Tibial artery (tissue), 4 donors: ENCODE results near the gene CMYA5.

ENCODE experiments used
- DNase-seq, 2 donors: peaks; one replicate each; pipeline ENCODE4 v3.0.0-alpha.2; 2019
- H3K27ac ChIP-seq, 2 donors: fragments of 200-600 bp; sonication (generic) in 1 of 2; 1 replicate in 1 of 2; 2 replicates in 1 of 2; pipeline ENCODE4 v1.5.1; 2018 to 2019; ENCODE audit warnings: mild to moderate bottlenecking in 1 of 2
- H3K27me3 ChIP-seq, 2 donors: fragments of 200-600 bp; sonication (generic) in 1 of 2; one replicate each; pipeline versions ENCODE4 v1.5.1 to v1.6.0; 2016 to 2019
- H3K36me3 ChIP-seq, 3 donors: fragments of 200-600 bp; sonication (generic) in 2 of 3; one replicate each; pipeline ENCODE4 v1.5.1; 2016 to 2019; ENCODE audit warnings: mild to moderate bottlenecking in 2 of 3
- H3K4me1 ChIP-seq, 4 donors: fragments of 200-600 bp; sonication (generic) in 2 of 4; 1 replicate in 3 of 4; 2 replicates in 1 of 4; pipeline ENCODE4 v1.5.1; 2016 to 2019
- H3K4me3 ChIP-seq, 2 donors: fragments of 200-600 bp; sonication (generic) in 1 of 2; 1 replicate in 1 of 2; 2 replicates in 1 of 2; pipeline ENCODE4 v1.5.1; 2018 to 2019; ENCODE audit warnings: mild to moderate bottlenecking in 2 of 2
- H3K9me3 ChIP-seq, 3 donors: fragments of 200-600 bp; sonication (generic) in 1 of 3; one replicate each; pipeline ENCODE4 v1.5.1; 2016 to 2019
- intact Hi-C: fragments of 100-400 bp; cut with DNase I; formaldehyde crosslinking; loops from one replicate; pipeline ENCODE4 v1.15.0; 2023; ENCODE audit warnings: low total_unique reads
- TF ChIP-seq, protein P1 (sequence below), 2 experiments: fragments of 200-600 bp in 1 of 2; fragments of 450-650 bp in 1 of 2; IDR thresholded peaks; one replicate each; pipeline ENCODE4 v1.5.1; 2017 to 2019; ENCODE audit warnings: antibody characterized with exemption in 2 of 2, mild to moderate bottlenecking in 1 of 2, moderate library complexity in 1 of 2

CMYA5 gene

GRCh38 chr5:79825802-79826201 is 136.2 kb downstream of the CMYA5 start:
- Histone ChIP-seq H3K9me3 (no peaks in the 10 kb centered on the region), H3K36me3 (no peaks in the 10 kb centered on the region), H3K27me3 (peaks cover 0 to 10% of the 10 kb centered on the region in 2 donors), H3K27ac (no peak overlapping the region), H3K4me3 (no peak overlapping the region), H3K4me1 (no peaks in the 10 kb centered on the region)
- TF ChIP-seq, protein P1, sequence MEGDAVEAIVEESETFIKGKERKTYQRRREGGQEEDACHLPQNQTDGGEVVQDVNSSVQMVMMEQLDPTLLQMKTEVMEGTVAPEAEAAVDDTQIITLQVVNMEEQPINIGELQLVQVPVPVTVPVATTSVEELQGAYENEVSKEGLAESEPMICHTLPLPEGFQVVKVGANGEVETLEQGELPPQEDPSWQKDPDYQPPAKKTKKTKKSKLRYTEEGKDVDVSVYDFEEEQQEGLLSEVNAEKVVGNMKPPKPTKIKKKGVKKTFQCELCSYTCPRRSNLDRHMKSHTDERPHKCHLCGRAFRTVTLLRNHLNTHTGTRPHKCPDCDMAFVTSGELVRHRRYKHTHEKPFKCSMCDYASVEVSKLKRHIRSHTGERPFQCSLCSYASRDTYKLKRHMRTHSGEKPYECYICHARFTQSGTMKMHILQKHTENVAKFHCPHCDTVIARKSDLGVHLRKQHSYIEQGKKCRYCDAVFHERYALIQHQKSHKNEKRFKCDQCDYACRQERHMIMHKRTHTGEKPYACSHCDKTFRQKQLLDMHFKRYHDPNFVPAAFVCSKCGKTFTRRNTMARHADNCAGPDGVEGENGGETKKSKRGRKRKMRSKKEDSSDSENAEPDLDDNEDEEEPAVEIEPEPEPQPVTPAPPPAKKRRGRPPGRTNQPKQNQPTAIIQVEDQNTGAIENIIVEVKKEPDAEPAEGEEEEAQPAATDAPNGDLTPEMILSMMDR (IDR thresholded peaks at IDR 0.05): no peak
- intact Hi-C loops: no loop called here
- DNase-seq: no peak

DNA sequence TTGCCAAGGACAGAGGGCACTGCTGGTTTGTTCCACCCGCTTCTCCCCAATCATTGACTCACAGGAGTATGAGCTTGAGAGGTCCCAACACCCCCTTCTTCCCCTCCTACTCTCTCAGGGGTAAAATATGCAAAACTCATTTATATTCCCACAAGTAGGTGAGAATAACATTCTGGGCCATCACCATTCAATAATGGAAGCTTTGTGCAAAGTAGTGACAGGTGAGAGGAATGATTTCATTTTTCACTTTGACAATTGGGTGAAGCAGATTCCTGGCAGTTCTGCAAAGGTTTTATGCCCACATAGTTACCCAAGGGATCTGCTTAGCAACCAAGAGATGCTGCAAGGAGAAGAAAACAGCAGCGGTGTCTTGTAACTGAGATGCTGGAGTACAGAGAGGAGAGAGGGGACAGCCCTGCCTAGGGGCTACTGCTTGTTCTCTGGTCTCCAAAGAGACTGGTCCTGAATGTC is 137.6 kb downstream of the CMYA5 start:
- TF ChIP-seq, protein P1 (IDR thresholded peaks at IDR 0.05): no peak
- Histone ChIP-seq H3K36me3 (no peaks in the 10 kb centered on the region), H3K9me3 (no peaks in the 10 kb centered on the region), H3K27me3 (peaks cover 0 to 10% of the 10 kb centered on the region in 2 donors), H3K4me3 (no peak overlapping the region), H3K4me1 (no peaks in the 10 kb centered on the region), H3K27ac (no peak overlapping the region)
- intact Hi-C loops: no loop called here
- DNase-seq: no peak

DNA sequence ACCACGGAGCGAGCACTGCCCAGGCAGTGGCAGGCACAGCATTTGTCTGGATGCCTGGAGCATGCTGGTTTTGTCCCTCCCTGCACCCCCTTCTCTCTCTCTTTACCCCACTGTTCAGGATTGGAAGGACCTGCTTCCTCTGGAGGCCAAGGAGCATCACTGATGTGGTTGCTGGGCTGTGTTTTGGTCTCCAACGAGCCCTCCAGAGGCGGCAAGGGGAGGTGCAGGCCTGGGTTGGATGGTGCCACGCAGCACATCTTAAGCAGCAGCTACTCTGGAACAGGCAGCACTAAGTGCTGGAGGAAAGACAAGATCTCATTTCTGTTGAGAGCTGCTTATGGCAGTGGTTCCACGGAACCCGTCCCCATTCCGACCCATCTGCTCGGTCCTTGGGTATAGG is 139.6 kb downstream of the CMYA5 start:
- Histone ChIP-seq H3K9me3 (no peaks in the 10 kb centered on the region), H3K36me3 (no peaks in the 10 kb centered on the region), H3K4me3 (no peak overlapping the region), H3K27me3 (peaks cover 0 to 10% of the 10 kb centered on the region in 2 donors), H3K4me1 (no peaks in the 10 kb centered on the region), H3K27ac (no peak overlapping the region)
- intact Hi-C loops: no loop called here
- TF ChIP-seq, protein P1 (IDR thresholded peaks at IDR 0.05): no peak
- DNase-seq: no peak

- H3K27ac ChIP-seq: no peak overlapping the region
- H3K36me3 ChIP-seq: no peaks in the 10 kb centered on the region
- H3K27me3 ChIP-seq: peaks cover 0 to 10% of the 10 kb centered on the region in 2 donors
- no peak overlapping the region for H3K4me3 ChIP-seq
- no peak for DNase-seq
- TF ChIP-seq, protein P1 (IDR thresholded peaks at IDR 0.05): no peak
- no peaks in the 10 kb centered on the region for H3K4me1 ChIP-seq
- intact Hi-C loops: no loop called here
- no peaks in the 10 kb centered on the region for H3K9me3 ChIP-seq
Observed at GRCh38 chr5:79831381-79832309, 142.0 kb downstream of the CMYA5 start.

DNA sequence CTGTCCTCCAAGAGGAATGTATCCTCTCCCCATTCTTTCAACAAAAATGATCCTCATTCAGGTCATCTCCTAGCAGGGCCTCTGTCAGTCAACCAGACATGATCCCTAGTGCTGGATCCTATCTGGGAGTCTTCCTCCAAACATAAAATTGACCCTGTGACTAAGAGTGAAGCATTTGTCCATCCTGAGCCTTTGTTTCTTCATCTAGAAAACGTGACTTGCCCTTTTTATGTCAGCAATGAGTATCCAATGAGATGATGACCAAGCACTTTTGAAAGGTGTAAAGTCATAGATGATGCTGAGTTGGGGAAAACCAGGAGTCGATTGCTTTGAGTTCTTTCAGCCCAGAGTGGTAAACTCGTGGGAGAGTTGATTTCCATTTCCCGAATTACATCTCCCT is 143.3 kb downstream of the CMYA5 start:
- H3K27me3 ChIP-seq: peaks cover 0 to 10% of the 10 kb centered on the region in 2 donors
- TF ChIP-seq, protein P1 (IDR thresholded peaks at IDR 0.05): no peak
- intact Hi-C loops: no loop called here
- H3K9me3 ChIP-seq: no peaks in the 10 kb centered on the region
- DNase-seq: no peak
- H3K4me1 ChIP-seq: no peaks in the 10 kb centered on the region
- no peaks in the 10 kb centered on the region for H3K36me3 ChIP-seq
- H3K4me3 ChIP-seq: no peak overlapping the region
- H3K27ac ChIP-seq: no peak overlapping the region
